Measurements from ENCODE around the gene LGI4.

DNA sequence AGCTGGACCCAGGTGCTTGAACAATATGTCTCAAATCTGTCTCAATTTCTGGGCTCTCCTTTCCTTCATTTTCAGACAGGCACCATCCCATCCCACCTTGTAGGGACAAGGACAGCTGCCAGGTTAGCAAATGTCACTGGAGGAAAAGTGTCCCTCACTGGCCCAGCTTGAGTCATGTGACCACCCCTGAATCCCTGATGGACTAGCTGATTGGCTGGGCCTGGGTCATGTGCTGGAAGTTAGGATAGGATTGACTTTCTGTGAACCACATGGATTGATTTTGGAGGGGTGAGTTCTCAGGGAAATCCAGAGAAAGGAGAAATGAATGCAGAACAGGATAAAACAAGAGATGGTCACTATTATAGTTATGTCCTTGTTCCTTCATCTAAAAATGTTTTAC is 47.5 kb downstream of the LGI4 start:
- TF ChIP-seq, protein P1, sequence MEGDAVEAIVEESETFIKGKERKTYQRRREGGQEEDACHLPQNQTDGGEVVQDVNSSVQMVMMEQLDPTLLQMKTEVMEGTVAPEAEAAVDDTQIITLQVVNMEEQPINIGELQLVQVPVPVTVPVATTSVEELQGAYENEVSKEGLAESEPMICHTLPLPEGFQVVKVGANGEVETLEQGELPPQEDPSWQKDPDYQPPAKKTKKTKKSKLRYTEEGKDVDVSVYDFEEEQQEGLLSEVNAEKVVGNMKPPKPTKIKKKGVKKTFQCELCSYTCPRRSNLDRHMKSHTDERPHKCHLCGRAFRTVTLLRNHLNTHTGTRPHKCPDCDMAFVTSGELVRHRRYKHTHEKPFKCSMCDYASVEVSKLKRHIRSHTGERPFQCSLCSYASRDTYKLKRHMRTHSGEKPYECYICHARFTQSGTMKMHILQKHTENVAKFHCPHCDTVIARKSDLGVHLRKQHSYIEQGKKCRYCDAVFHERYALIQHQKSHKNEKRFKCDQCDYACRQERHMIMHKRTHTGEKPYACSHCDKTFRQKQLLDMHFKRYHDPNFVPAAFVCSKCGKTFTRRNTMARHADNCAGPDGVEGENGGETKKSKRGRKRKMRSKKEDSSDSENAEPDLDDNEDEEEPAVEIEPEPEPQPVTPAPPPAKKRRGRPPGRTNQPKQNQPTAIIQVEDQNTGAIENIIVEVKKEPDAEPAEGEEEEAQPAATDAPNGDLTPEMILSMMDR (IDR thresholded peaks at IDR 0.05): no peak
- TF ChIP-seq POLR2A (IDR thresholded peaks at IDR 0.05): no peak
